GM19328 (cell line): ENCODE data around the gene SNTG2.
"Not testable (repeated sequence)": the region's sequence is repeated elsewhere in the genome, so short reads cannot be mapped to it uniquely, and the experiment has no call there.

ENCODE experiments used
- ATAC-seq: cut with Tn5 transposase; IDR thresholded peaks from one replicate; pipeline ENCODE4 v1.9.1; 2021; ENCODE audit warnings: mild to moderate bottlenecking, moderate library complexity; ENCODE audit not compliant: unreplicated experiment

SNTG2 gene

GRCh38 chr2:950080-950966 is at the start of gene SNTG2:
Gene SNTG2, plus strand, starts transcription at chr2:950849. Its CDS starts 148 bp downstream, at chr2:950997.
- no peak for ATAC-seq

DNA sequence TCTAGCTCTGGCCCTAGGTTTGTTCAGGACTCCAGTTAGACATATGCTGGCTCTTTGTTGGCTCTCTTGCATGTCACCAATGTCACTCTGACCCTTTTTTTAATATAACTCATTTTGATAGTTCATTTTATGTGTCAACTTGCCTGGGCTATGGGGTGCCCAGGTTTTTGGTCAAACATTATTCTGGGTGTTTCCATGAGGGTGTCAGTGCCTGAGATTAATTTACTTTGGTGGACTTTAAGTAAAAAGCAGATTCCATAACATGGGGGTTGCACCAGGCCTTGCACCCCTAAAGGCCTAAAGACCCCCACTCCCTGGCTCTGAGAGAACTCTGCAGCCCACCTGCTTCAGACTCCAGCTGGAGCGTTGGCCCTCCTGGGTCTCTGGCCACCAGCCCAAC is 48.1 kb upstream of the SNTG2 start:
- no peak for ATAC-seq

DNA sequence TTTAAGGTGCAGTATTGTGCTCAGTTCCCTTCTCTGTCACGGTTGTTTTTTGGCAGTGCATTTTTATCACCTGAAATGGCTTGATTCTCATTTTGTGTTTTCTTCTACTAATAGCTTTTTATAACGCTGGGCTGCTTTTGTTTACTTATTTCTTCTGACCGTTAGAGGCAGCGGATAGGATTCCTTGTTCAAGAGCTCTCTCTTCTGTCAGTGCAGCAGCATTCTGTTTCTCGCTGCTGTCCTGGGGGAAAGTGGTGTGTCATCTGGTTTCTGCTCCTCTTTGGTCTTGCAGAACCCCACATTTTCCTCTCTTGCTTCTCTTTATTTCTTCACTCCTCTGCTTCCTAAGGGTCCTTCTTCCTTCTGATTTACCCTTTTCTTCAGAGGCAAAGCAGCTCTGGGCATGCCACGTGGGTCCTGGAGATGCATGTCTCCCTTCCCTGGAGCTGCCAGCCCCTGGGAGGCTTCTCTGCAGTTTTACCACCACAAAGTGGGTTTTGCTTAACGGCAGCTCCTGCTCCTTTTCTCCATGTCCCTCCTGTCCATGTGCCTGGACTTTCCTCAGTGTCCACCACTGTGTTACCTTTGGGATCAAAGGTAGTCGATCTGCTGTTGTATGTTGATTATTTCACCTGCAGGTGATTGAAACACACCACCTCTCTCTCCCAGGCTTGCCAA is 47.3 kb upstream of the SNTG2 start:
- ATAC-seq: no peak

DNA sequence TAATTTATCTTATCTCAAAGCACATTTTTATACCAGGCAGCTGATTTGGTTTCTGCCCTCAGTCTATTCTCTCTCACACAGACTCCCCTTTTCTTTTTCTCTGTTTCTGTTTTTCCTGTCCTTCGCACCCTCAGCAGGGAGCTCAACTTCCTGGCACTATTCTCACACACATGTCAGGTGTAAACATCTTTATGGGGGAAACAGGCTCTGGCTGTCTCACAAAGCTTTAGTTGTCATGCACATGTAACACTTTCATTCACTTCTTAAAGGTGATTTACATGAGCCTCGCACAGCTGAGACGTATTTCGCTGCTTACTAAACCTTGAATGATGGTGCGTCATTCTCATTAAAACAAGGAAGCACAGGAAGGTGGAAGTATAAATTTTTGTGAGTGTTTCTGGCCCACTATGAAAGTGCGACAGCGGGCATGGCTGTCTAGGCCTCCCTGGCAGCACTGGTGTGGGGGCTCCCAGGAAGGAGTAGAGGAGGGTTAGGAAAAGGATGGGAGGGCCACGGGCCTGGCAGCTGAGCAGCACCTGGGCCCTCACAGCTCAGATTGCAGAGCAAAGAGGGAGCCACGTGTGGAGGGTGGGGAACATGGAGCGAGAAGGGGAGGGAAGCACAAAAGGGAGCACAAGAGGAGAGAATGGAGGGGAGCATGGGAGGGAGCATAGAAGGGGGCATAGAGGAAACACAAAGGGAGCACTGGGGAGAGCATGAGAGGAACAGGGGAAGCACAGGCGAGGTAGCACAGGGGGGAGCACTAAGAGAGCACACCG is 46.2 kb upstream of the SNTG2 start:
- ATAC-seq: no peak

- ATAC-seq: no peak
These were observed 45.4 kb upstream of the SNTG2 start for GRCh38 chr2:905091-905832.

DNA sequence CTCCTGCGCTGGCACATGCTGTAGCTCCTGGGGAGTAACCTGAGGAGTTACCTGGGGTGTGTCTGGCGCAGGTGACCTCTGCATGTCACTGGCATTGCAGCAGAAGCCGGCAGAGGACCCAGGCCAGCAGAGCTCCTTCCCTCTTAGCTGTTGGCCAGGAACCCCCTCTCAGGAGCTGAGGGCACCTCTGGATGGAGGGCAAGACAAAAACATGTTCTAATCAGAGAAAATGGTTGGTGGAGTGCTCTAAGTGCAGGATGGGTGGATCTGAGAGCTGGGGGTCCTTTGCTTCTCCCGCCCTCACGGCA is 44.9 kb upstream of the SNTG2 start:
- ATAC-seq: no peak

- no peak for ATAC-seq
These were observed 42.9 kb upstream of the SNTG2 start for GRCh38 chr2:907706-908105.

DNA sequence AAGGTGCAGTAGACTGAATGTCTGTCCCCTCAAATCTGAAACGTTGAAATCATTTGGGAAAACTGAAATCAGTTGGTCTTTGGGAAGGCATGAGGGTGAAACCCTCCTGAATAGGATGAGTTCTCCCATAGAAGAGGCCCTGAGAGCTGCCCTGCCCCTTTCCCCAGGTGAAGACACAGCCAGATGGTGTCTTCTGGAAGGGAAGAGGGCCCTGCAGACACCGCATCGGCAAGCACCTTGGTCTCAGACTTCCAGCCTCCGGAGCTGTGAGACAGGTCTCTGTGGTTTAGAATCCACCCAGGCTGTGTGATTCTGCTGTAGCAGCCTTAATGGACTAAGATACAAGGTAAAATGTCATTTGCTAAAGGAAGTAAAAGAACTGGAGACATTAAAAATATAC is 42.1 kb upstream of the SNTG2 start:
- ATAC-seq: no peak

GRCh38 chr2:909764-910379 is 40.8 kb upstream of the SNTG2 start:
- ATAC-seq: not testable (repeated sequence)

- no peak for ATAC-seq
These were observed 40.0 kb upstream of the SNTG2 start for GRCh38 chr2:910698-911097.

- ATAC-seq: no peak
These were observed 34.7 kb upstream of the SNTG2 start for GRCh38 chr2:915979-916378.

- ATAC-seq: no peak
These were observed 33.7 kb upstream of the SNTG2 start for GRCh38 chr2:916935-917334.

- no peak for ATAC-seq
These were observed 31.0 kb upstream of the SNTG2 start for GRCh38 chr2:919672-920071.

DNA sequence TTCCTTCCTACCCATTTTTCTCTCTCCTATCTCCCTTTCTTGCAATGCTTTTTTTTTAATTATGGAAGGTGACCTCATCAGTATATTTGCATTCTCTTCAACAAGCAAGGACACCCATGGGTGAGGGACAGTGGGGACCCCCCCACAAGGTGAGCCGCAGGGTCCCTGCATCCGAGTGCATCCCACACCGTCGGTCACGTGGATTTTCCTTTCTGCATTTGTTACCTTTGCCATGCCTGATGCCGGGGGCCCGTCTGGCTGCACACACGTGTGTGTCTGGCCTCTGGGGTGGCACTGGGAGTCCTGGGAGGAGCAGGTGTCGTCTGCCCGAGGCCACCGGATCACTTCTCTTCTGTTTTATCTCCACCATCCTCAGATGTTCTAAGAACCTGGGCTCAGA is 30.1 kb upstream of the SNTG2 start:
- ATAC-seq: no peak

- no peak for ATAC-seq
These were observed 29.6 kb upstream of the SNTG2 start for GRCh38 chr2:920999-921398.

- ATAC-seq: no peak
These were observed 28.5 kb upstream of the SNTG2 start for GRCh38 chr2:922185-922584.

- no peak for ATAC-seq
These were observed 26.6 kb upstream of the SNTG2 start for GRCh38 chr2:923832-924601.

DNA sequence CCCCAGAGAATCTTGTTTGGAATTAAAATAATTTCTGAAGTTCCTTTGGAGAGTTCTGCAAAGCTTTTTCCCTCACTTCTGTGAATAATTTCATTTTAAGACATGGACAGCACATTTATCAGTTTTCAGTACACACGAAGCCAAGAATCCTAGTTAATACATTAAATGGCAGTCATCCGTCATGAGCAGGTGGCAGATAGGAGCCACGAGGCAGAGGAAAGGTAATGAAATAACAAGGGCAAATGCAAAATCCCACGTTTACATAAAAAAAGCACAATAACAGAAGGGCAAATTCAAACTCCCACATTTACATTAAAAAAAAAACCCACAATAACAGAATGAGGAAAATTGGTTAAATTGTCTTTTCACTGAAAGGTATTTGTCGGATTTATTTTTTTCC is 25.9 kb upstream of the SNTG2 start:
- no peak for ATAC-seq

DNA sequence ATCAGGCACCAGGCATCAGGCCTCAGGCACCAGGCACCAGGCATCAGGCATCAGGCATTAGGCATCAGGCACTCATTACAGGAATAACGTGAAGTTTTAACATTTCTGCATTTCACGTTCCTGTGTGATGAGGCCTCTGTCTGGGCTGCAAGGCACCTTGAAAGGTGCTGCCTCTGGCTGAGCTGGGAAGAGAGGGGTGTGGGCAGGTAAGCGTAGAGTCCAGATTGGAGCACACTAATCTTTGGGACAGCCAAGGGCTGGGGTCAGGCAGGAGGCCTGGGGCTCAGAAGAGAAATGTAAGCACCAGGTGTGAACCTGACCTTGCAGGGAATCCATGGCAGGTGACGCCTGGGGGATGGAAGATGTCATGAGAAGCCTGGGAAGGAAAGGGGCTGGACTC is 25.3 kb upstream of the SNTG2 start:
- ATAC-seq: no peak

DNA sequence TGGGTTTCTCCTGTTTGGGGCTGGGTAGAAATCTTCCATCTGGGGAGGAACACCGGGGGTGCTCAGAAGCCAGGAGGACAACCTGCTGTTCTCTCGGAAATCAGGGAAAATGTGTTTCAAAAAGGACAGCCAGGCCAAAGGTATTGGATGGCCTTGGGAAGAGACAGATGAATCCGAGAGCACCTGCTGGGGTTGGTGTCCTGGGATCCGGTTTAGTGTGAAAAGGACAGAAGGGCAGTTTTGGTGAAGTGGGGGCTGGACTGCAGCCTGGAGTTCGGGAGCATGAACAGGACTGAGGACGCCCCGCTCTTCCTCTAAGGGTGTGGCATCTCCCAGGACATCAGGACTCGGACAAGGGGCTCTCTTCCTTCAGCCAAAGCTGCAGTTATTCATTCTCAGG is 24.9 kb upstream of the SNTG2 start:
- ATAC-seq: no peak
